Measurements from ENCODE around the gene FDXR. TPM values are rescaled to one million over a fixed set of nuclear protein-coding genes. Genes with fewer than 3 reads are reported as not detected.

FDXR gene
- total RNA-seq, 1 donor from 2014 or later: 7.4 TPM

- H3K36me3 Mint-ChIP-seq: no peaks in the 10 kb centered on the region
- H3K27ac ChIP-seq: no peak overlapping the region
- TF ChIP-seq, protein P1, sequence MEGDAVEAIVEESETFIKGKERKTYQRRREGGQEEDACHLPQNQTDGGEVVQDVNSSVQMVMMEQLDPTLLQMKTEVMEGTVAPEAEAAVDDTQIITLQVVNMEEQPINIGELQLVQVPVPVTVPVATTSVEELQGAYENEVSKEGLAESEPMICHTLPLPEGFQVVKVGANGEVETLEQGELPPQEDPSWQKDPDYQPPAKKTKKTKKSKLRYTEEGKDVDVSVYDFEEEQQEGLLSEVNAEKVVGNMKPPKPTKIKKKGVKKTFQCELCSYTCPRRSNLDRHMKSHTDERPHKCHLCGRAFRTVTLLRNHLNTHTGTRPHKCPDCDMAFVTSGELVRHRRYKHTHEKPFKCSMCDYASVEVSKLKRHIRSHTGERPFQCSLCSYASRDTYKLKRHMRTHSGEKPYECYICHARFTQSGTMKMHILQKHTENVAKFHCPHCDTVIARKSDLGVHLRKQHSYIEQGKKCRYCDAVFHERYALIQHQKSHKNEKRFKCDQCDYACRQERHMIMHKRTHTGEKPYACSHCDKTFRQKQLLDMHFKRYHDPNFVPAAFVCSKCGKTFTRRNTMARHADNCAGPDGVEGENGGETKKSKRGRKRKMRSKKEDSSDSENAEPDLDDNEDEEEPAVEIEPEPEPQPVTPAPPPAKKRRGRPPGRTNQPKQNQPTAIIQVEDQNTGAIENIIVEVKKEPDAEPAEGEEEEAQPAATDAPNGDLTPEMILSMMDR (IDR thresholded peaks at IDR 0.05): no peak
- TF ChIP-seq EZH2 (IDR thresholded peaks at IDR 0.05) (no peak), EZH2phosphoT487 (IDR thresholded peaks at IDR 0.05) (no peak)
These were observed 5.1 kb upstream of the FDXR start for GRCh38 chr17:74877592-74878548.

GRCh38 chr17:74875977-74876593 is 3.3 kb upstream of the FDXR start:
- H3K4me3 Mint-ChIP-seq: no peak overlapping the region
- no peak for DNase-seq (ENCODE audit: low spot score)
- Histone ChIP-seq H3K36me3 (no peaks in the 10 kb centered on the region), H3K4me2 (no peak overlapping the region), H3K9me3 (ENCODE audit: low read depth) (no peaks in the 10 kb centered on the region), H3K79me2 (ENCODE audit: low read depth) (no peaks in the 10 kb centered on the region), H3K27ac (no peak overlapping the region), H3F3A (ENCODE audit: low read depth) (peaks cover 5% of the 10 kb centered on the region), H3K27me3 (no peaks in the 10 kb centered on the region), H4K20me1 (ENCODE audit: low read depth) (no peaks in the 10 kb centered on the region), H2AFZ (replicated peaks) (peak overlapping the region; percentile 63), H3K4me1 (peaks cover 5% of the 10 kb centered on the region), H3K4me3 (no peak overlapping the region), H3K9ac (no peak overlapping the region)
- H3K27me3 Mint-ChIP-seq (ENCODE audit: insufficient read depth, low read depth): peaks cover 17% of the 10 kb centered on the region
- H3K36me3 Mint-ChIP-seq: no peaks in the 10 kb centered on the region
- peaks cover 15% of the 10 kb centered on the region for H3K4me1 Mint-ChIP-seq
- no peak overlapping the region for H3K27ac Mint-ChIP-seq
- TF ChIP-seq EZH2phosphoT487 (IDR thresholded peaks at IDR 0.05) (no peak), EZH2 (IDR thresholded peaks at IDR 0.05) (no peak)
- TF ChIP-seq, protein P1 (IDR thresholded peaks at IDR 0.05): no peak
- no peaks in the 10 kb centered on the region for H3K9me3 Mint-ChIP-seq

More at GRCh38 chr17:74877592-74878548, 5.1 kb upstream of the FDXR start:
- Histone ChIP-seq H4K20me1 (ENCODE audit: low read depth) (no peaks in the 10 kb centered on the region), H3K9ac (no peak overlapping the region), H3F3A (ENCODE audit: low read depth) (peaks cover 5% of the 10 kb centered on the region), H3K27me3 (no peaks in the 10 kb centered on the region), H3K9me3 (ENCODE audit: low read depth) (no peaks in the 10 kb centered on the region), H3K4me2 (no peak overlapping the region), H3K4me3 (no peak overlapping the region), H3K79me2 (ENCODE audit: low read depth) (no peaks in the 10 kb centered on the region), H3K4me1 (peaks cover 8% of the 10 kb centered on the region), H2AFZ (replicated peaks) (no peak overlapping the region), H3K36me3 (no peaks in the 10 kb centered on the region)
- Mint-ChIP-seq H3K27ac (no peak overlapping the region), H3K9me3 (no peaks in the 10 kb centered on the region), H3K27me3 (ENCODE audit: insufficient read depth, low read depth) (peaks cover 12% of the 10 kb centered on the region), H3K4me1 (peaks cover 10% of the 10 kb centered on the region), H3K4me3 (no peak overlapping the region)
- DNase-seq (ENCODE audit: low spot score): no peak

DNA sequence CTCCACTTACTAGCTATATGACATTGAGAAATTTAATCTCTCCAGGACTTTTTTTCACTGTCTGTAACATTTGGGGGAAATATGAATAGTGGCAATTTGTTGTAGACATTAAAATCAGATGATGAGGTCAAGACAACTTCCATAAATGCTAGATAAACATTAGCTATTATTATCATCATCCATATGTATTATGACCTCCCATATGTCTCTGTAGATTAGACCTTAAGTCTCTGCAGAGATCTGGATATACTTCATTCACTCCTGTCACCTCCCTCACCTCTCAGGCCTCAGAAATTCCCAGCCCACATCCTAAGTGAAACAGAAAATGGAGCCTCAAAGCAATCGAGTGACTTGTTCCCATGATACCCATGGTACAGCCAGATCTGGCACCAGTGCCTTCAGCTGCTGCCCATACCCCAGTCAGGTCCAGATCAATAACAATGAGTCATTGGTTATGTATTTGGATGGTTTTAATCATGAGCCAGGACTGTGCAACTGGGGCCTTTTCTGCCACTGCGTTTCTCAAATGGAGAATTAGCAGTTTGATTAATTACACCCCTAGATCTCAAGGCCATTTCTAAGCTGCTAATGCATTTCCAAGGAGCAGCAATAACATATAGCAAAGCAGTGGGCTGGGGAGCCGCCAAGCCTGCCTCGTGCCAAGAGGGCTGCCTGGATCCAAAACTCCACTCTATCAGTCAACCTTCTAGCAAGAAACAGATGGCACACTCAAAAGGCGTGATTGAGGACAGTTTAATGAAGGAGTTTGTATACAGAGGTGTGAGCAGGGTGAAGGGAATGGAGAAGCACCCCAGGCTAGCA is 2.6 kb upstream of the FDXR start:
- Mint-ChIP-seq H3K4me3 (peak overlapping the region; percentile 18), H3K27me3 (ENCODE audit: insufficient read depth, low read depth) (peaks cover 17% of the 10 kb centered on the region), H3K9me3 (no peaks in the 10 kb centered on the region), H3K36me3 (no peaks in the 10 kb centered on the region), H3K4me1 (peaks cover 15% of the 10 kb centered on the region), H3K27ac (no peak overlapping the region)
- Histone ChIP-seq H2AFZ (replicated peaks) (peak overlapping the region; percentile 63), H3K79me2 (ENCODE audit: low read depth) (no peaks in the 10 kb centered on the region), H4K20me1 (ENCODE audit: low read depth) (no peaks in the 10 kb centered on the region), H3K27me3 (no peaks in the 10 kb centered on the region), H3K9ac (no peak overlapping the region), H3K4me1 (peaks cover 5% of the 10 kb centered on the region), H3F3A (ENCODE audit: low read depth) (peaks cover 5% of the 10 kb centered on the region), H3K4me2 (no peak overlapping the region), H3K9me3 (ENCODE audit: low read depth) (no peaks in the 10 kb centered on the region), H3K36me3 (no peaks in the 10 kb centered on the region), H3K27ac (no peak overlapping the region), H3K4me3 (no peak overlapping the region)
- DNase-seq (ENCODE audit: low spot score): no peak
- TF ChIP-seq, protein P1 (IDR thresholded peaks at IDR 0.05): no peak
- TF ChIP-seq EZH2 (IDR thresholded peaks at IDR 0.05): no peak

Data from neural progenitor cell (in vitro differentiated cells).